Ishikawa (cell line): ENCODE data around the gene ORM1.

Experiments
- FOXM1 ChIP-seq: IDR thresholded peaks from 2 replicates; pipeline ENCODE4 v1.6.1; 2012; ENCODE audit warnings: low read depth, borderline replicate concordance
- REST ChIP-seq: IDR thresholded peaks from 2 replicates; pipeline ENCODE4 v1.6.1; 2012; ENCODE audit warnings: low read depth, mild to moderate bottlenecking
- TCF12 ChIP-seq: IDR thresholded peaks from 2 replicates; pipeline ENCODE4 v1.6.1; 2012; ENCODE audit warnings: low read depth
- ZBTB7A ChIP-seq: IDR thresholded peaks from 2 replicates; pipeline ENCODE4 v1.6.1; 2012; ENCODE audit warnings: low read depth

GRCh38 chr9:114302727-114303126, 20.2 kb upstream of the ORM1 start:
- TF ChIP-seq TCF12: no peak
- no peak for TF ChIP-seq ZBTB7A
- TF ChIP-seq REST: no peak
- no peak for TF ChIP-seq FOXM1
